ENCODE data around the gene TEDC1. TPM values are rescaled to one million over a fixed set of nuclear protein-coding genes. Genes with fewer than 3 reads are reported as not detected.
A peak's percentile ranks its signal among the peaks of the same experiment; 100 is the strongest.

TEDC1 gene
- total RNA-seq, 1 donor from 2014 or later: 4.0 TPM

DNA sequence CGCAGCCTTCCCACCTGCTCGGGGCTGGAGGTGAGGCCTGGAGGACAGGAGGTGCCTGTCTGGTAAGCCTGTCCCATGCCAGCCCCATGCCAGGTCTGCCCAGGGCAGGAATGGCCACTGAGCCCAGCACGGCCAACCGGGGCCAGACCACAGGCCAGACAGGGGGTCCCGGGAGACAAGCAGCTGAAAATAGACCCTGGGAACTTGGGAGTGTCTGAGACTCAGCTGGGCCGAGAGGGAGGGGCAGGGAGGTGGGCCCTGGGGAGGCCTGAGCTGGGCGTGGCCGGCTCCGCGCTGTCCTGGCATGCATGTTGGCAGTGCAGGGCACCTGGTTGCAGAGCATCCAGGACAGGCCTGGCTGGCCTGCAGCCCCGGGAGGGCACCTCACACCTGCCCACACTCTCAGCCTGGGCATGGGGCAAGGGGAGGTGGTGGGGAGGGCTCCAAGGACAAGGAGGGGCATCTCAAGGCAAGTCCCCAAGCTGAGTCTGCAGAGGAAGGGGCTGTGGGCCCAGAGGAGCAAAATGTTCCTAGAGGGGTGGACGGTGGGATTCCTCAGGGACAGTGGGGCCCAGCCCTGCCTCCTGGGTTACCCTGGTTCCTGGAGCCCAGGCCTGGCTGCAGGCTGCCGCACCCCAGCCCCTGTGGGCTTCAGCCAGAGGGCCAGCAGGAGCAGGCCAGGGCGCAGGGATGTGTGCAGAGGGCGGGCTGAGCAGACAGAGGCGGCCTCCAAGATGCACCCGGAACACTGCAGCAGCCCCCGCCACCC lies 7.6 kb upstream of the TEDC1 start:
- intact Hi-C loops (cut with micrococcal nuclease): no loop called here
- H3K9me3 ChIP-seq (replicated peaks): no peaks in the 10 kb centered on the region
- peaks cover 100% of the 10 kb centered on the region for H3K4me1 ChIP-seq
- H3K27ac ChIP-seq (replicated peaks): peak overlapping the region; percentile 100
- peak; percentile 38 for DNase-seq
- no peaks in the 10 kb centered on the region for H3K27me3 ChIP-seq (ENCODE audit: low read depth)
- H3K4me3 ChIP-seq: no peak overlapping the region
- TF ChIP-seq, protein P1, sequence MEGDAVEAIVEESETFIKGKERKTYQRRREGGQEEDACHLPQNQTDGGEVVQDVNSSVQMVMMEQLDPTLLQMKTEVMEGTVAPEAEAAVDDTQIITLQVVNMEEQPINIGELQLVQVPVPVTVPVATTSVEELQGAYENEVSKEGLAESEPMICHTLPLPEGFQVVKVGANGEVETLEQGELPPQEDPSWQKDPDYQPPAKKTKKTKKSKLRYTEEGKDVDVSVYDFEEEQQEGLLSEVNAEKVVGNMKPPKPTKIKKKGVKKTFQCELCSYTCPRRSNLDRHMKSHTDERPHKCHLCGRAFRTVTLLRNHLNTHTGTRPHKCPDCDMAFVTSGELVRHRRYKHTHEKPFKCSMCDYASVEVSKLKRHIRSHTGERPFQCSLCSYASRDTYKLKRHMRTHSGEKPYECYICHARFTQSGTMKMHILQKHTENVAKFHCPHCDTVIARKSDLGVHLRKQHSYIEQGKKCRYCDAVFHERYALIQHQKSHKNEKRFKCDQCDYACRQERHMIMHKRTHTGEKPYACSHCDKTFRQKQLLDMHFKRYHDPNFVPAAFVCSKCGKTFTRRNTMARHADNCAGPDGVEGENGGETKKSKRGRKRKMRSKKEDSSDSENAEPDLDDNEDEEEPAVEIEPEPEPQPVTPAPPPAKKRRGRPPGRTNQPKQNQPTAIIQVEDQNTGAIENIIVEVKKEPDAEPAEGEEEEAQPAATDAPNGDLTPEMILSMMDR (IDR thresholded peaks at IDR 0.05; ENCODE audit: borderline replicate concordance): no peak
- H3K36me3 ChIP-seq: peaks cover 12% of the 10 kb centered on the region

DNA sequence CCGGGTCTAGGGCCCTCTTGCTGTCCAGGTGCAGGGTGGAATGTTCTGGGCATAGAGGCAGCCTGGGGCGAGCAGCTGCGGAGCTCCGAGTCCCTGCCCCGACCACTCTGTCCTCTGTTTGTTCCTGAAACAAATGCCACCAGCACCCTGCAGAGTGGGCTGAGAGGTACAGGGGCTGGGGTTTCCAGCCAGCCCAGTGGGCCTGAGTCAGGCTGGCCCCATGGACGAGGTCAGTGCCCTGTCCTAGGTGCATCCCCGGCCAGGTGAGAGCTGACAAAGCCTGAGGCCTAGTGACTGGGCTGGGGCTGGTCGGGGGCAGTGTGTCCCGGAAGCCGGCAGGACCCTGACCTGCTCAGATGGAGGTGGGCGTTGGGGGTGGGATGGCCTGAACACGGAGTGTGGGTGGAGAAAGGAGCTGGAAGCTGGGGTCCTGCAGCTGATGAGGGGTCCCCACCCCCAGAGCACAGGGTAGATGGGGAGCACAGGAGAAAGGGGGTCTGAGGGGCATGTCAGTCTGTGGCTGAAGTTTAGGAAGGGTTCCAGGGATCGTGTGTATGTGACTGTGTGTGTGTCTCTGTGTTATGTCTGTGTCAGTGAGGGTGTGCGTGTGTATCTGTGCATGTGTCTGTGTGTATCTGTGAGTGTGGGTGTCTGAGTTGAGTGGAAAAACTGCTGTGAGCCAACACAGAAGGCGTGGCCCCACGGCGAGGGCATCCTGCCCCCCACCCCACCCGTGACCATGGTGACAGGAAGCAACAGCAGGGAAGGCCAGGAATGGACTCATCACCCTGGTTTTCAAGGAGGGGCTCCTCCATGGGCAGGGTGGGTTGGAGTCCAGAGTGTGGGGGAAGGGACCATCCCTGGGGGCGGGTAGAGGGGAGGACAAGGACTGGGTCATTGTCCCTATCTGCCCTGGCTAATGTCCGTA lies 6.7 kb upstream of the TEDC1 start:
- no peaks in the 10 kb centered on the region for H3K9me3 ChIP-seq (replicated peaks)
- no peak overlapping the region for H3K4me3 ChIP-seq
- H3K4me1 ChIP-seq: peaks cover 100% of the 10 kb centered on the region
- H3K27me3 ChIP-seq (ENCODE audit: low read depth): no peaks in the 10 kb centered on the region
- H3K27ac ChIP-seq (replicated peaks): peak overlapping the region; percentile 100
- H3K36me3 ChIP-seq: peaks cover 6% of the 10 kb centered on the region
- intact Hi-C loops (cut with micrococcal nuclease): no loop called here
- TF ChIP-seq, protein P1 (IDR thresholded peaks at IDR 0.05; ENCODE audit: borderline replicate concordance): no peak
- peak; percentile 63 for DNase-seq

GRCh38 chr14:105484997-105485393 lies 6.1 kb upstream of the TEDC1 start:
- intact Hi-C loops (cut with micrococcal nuclease): no loop called here

GRCh38 chr14:105485739-105486162 lies 5.3 kb upstream of the TEDC1 start:
- TF ChIP-seq, protein P1 (IDR thresholded peaks at IDR 0.05; ENCODE audit: borderline replicate concordance): peak; percentile 56
- Histone ChIP-seq H3K9me3 (replicated peaks) (no peaks in the 10 kb centered on the region), H3K36me3 (no peaks in the 10 kb centered on the region), H3K4me3 (peak overlapping the region; percentile 87), H3K4me1 (peaks cover 96% of the 10 kb centered on the region), H3K27ac (replicated peaks) (peak overlapping the region; percentile 100), H3K27me3 (ENCODE audit: low read depth) (no peaks in the 10 kb centered on the region)
- intact Hi-C loops (cut with micrococcal nuclease): no loop called here
- peak; percentile 46 for DNase-seq

More at GRCh38 chr14:105484997-105485393, 6.1 kb upstream of the TEDC1 start:
- no peaks in the 10 kb centered on the region for H3K27me3 ChIP-seq (ENCODE audit: low read depth)
- H3K4me1 ChIP-seq: peaks cover 100% of the 10 kb centered on the region
- H3K4me3 ChIP-seq: no peak overlapping the region
- peak overlapping the region; percentile 100 for H3K27ac ChIP-seq (replicated peaks)
- no peak for DNase-seq
- TF ChIP-seq, protein P1 (IDR thresholded peaks at IDR 0.05; ENCODE audit: borderline replicate concordance): no peak
- H3K9me3 ChIP-seq (replicated peaks): no peaks in the 10 kb centered on the region
- H3K36me3 ChIP-seq: no peaks in the 10 kb centered on the region

DNA sequence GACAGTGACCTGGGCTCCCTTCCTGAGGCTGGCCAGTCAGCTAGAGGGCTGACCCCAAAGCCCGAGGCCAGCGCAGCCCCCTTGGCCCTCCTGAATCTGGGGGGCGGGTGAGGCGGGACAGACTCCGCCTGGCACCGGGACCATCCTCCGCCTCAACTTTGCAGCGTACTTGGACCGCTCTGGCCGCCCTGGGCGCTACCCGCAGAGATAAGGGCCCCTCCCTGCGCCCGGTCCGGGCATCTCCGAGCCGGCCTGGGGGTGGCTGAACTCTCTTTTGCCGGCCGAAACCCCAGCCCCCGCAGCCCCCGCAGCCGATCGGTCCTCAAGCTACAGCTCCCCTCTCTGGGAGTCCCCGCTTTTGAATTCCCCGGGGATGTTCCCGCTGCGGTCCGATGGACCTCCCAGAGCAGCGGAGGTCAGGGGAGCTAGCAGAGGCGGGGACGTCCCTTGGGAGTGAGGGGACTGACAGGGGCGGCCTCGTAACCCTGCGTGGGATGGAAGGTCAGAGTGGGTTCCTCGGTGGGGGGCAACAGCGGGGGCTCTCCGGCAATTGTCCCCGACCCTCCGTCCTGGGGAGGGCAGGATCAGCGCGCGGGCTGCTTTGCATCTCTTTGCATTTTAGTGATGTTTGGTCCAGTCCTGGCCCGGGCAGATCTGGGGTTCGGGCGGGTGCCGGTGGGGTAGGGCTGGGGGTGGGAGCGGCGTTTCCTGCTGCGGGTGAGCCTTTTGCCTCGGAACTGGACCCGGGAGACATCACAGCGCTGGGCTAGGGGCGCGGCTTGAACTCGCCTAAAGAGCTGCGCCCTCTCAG lies 4.7 kb upstream of the TEDC1 start, which contains the start of gene CRIP1:
CRIP1 (plus strand) TSS at position 724 of the 811 bp plus-strand sequence. CDS start 374 bp downstream, outside the sequence.
- Histone ChIP-seq H3K9me3 (replicated peaks) (no peaks in the 10 kb centered on the region), H3K27ac (replicated peaks) (peak within 1 kb of the TSS; percentile 100), H3K4me3 (peak within 1 kb of the TSS; percentile 87), H3K4me1 (peaks cover 92% of the 10 kb centered on the region), H3K27me3 (ENCODE audit: low read depth) (no peaks in the 10 kb centered on the region), H3K36me3 (no peaks in the 10 kb centered on the region)
- intact Hi-C loops (cut with micrococcal nuclease): no loop called here
- DNase-seq: peak; percentile 42
- TF ChIP-seq, protein P1 (IDR thresholded peaks at IDR 0.05; ENCODE audit: borderline replicate concordance): no peak

Data from left ventricle myocardium inferior (tissue), 1 donor.